ENCODE measurements around the gene PRKN. TPM values are rescaled to one million over a fixed set of nuclear protein-coding genes. Genes with fewer than 3 reads are reported as not detected.

The PRKN gene
- total RNA-seq, 3 donors from 2014 or later, result 5.2 to 10.2 (median 8.1) TPM

DNA sequence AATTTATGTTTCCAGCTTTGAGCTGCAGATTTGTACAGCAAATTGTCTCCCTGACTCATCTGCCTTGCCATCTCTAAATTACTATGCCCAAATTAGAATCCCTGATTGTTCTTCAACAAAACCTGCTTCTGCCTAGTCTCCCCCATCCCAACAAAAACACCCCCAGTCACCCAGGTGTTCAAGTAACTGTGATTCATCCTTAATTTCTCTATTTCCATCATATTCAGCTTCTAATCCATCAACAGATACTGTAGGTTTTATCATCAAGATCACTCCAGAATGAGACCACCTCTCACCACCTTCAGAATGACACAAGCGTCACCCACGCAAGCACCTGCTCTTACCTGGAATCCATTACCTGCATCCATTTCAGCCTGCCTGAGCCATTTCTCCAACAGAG is 498.5 kb downstream of the PRKN start:
- Histone ChIP-seq H3K9me3 (no peaks in the 10 kb centered on the region), H3K36me3 (ENCODE audit: low read depth) (no peaks in the 10 kb centered on the region), H3K4me1 (ENCODE audit: low read depth) (no peaks in the 10 kb centered on the region), H3K4me3 (no peak overlapping the region)
- no peak for DNase-seq
- TF ChIP-seq, protein P1, sequence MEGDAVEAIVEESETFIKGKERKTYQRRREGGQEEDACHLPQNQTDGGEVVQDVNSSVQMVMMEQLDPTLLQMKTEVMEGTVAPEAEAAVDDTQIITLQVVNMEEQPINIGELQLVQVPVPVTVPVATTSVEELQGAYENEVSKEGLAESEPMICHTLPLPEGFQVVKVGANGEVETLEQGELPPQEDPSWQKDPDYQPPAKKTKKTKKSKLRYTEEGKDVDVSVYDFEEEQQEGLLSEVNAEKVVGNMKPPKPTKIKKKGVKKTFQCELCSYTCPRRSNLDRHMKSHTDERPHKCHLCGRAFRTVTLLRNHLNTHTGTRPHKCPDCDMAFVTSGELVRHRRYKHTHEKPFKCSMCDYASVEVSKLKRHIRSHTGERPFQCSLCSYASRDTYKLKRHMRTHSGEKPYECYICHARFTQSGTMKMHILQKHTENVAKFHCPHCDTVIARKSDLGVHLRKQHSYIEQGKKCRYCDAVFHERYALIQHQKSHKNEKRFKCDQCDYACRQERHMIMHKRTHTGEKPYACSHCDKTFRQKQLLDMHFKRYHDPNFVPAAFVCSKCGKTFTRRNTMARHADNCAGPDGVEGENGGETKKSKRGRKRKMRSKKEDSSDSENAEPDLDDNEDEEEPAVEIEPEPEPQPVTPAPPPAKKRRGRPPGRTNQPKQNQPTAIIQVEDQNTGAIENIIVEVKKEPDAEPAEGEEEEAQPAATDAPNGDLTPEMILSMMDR (IDR thresholded peaks at IDR 0.05), result no peak
- no peak for ATAC-seq
- intact Hi-C loops (cut with DNase I, micrococcal nuclease), result no loop called here

DNA sequence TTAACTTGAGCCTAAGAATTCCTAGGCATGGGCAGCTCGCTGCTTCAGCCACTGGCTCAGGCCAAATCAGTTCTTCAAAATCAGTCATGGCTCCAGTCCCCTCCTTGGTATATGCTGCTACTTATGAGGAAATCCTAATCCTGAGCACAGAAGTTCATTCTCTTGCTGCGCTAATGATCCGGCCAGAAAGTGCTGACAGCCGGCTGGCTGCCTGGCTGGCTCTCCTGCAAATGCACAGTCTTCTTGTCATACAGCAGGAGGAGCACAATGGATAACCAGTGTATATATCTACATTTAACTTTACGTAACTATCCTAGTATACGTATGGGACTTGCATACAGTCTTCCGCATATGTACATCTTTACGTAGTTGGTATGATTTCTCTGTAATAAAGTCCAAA is 500.8 kb downstream of the PRKN start:
- H3K4me3 ChIP-seq, result no peak overlapping the region

DNA sequence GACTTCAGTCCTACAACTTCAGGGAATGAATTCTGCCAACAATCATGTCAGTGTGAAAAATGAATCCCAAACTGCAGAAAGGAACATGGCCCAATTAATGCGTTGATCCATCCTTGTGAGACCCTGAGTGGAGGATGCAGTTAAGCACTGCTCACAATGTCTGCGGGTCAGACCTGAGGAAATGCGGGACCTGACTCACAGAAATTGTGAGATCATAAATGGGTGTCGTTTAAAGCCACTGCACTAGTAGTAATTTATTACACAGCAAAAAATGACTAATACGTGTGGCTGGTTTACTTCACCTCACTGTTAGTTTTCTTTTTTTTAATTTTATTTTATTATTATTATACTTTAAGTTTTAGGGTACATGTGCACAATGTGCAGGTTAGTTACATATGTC is 505.0 kb downstream of the PRKN start:
- DNase-seq (no peak), ATAC-seq (no peak)
- H3K9me3 ChIP-seq, result no peaks in the 10 kb centered on the region
- no peak overlapping the region for H3K4me3 ChIP-seq
- intact Hi-C loops (cut with DNase I, micrococcal nuclease), result no loop called here
- H3K36me3 ChIP-seq (ENCODE audit: low read depth), result no peaks in the 10 kb centered on the region
- TF ChIP-seq, protein P1 (IDR thresholded peaks at IDR 0.05), result no peak
- H3K4me1 ChIP-seq (ENCODE audit: low read depth), result no peaks in the 10 kb centered on the region

More for the DNA sequence above, 500.8 kb downstream of the PRKN start:
- intact Hi-C loops (cut with DNase I, micrococcal nuclease), result no loop called here
- Histone ChIP-seq H3K4me1 (ENCODE audit: low read depth) (no peaks in the 10 kb centered on the region), H3K36me3 (ENCODE audit: low read depth) (no peaks in the 10 kb centered on the region), H3K9me3 (no peaks in the 10 kb centered on the region)
- DNase-seq, result no peak
- TF ChIP-seq, protein P1 (IDR thresholded peaks at IDR 0.05), result no peak
- ATAC-seq, result no peak

DNA sequence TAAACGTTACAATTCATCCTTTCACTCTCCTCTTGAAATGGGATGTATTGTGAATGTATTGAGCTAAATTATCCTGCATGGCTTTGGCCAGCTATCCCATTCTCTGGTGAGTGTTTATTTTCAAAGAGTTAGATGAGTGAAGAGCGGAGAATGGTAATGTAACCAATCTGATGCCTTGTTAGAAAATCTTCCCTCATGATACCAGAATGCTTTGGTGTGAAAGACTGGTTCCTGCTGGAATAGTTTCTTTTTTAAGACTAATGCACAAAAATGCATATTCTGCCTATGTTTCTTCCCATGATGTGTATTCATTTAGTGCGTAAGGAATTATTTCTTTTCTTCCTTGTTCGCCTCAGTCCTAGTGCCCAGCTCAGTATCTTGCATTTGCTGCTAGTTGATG is 506.7 kb downstream of the PRKN start:
- no peaks in the 10 kb centered on the region for H3K36me3 ChIP-seq (ENCODE audit: low read depth)
- intact Hi-C loops (cut with DNase I, micrococcal nuclease), result no loop called here
- DNase-seq (no peak), ATAC-seq (no peak)
- TF ChIP-seq, protein P1 (IDR thresholded peaks at IDR 0.05), result no peak
- no peaks in the 10 kb centered on the region for H3K9me3 ChIP-seq
- no peak overlapping the region for H3K4me3 ChIP-seq
- no peaks in the 10 kb centered on the region for H3K4me1 ChIP-seq (ENCODE audit: low read depth)

DNA sequence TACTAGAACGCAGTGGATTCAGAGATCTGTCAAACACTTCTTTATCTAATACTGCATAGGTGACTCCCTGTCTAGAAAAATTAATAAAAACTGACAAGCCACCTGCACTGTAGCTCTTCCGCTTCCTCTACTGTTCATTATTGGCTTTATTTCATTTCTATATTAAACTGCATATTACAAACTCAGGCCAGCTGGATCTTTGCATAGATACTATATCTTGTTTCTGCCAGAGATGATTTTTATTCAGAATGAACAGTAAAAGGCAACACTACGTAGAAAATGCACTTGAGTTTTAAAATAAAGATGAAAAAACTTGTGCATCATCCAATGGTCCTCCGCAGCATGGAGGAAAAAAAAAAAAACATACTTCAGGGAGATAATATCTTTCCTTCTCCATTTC is 508.3 kb downstream of the PRKN start:
- Histone ChIP-seq H3K4me1 (ENCODE audit: low read depth) (no peaks in the 10 kb centered on the region), H3K4me3 (no peak overlapping the region), H3K36me3 (ENCODE audit: low read depth) (no peaks in the 10 kb centered on the region), H3K9me3 (no peaks in the 10 kb centered on the region)
- TF ChIP-seq, protein P1 (IDR thresholded peaks at IDR 0.05), result no peak
- intact Hi-C loops (cut with DNase I, micrococcal nuclease), result no loop called here
- ATAC-seq (no peak), DNase-seq (no peak)

DNA sequence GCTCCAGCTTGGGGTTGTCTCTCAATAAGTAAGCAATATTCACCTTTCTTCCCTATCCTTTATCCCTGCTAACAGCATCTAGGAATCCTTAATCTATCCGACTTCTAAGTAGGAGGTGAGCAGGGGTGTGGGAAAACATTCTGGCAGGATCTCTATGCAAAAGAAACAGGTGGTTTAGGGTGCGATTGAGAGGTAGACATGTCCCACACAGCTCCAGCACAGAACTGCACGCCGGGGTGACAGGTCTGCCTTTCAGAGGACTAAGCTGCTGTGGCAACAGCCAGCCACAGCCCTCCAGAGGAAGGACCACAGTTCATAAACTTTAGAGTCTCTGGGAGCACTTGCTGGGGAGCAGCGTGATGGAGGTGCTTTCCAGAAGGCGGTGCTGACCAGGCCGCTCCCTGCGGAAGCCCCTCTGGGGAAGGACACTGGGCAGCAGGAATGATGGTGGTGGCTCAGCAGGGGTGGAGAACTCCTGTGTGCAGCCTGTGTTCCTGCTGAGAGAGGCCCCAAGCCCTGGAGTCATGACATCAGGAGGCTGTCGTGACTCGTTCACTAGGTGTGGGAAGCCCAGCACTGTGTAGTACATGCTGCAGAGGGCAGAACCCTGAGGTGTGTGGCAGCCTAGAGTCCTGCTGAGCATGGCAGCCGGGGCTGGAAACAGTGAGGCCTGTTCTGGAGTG is 509.6 kb downstream of the PRKN start:
- H3K4me1 ChIP-seq (ENCODE audit: low read depth), result no peaks in the 10 kb centered on the region
- TF ChIP-seq, protein P1 (IDR thresholded peaks at IDR 0.05), result no peak
- H3K4me3 ChIP-seq, result no peak overlapping the region
- no peaks in the 10 kb centered on the region for H3K9me3 ChIP-seq
- no peak for ATAC-seq
- no peaks in the 10 kb centered on the region for H3K36me3 ChIP-seq (ENCODE audit: low read depth)
- intact Hi-C loops (cut with DNase I, micrococcal nuclease), result no loop called here
- no peak for DNase-seq
